RWPE2 (cell line): ENCODE measurements around the gene MRFAP1L1.

Experiments used
- ATAC-seq: fragments of 200-7000 bp; cut with Tn5 transposase; 3 replicates; pipeline ENCODE4 v1.9.1; 2021; ENCODE audit warnings: low read depth
- DNase-seq: peaks from one replicate; pipeline ENCODE4 v3.0.0-alpha.2; 2020; ENCODE audit warnings: low spot score
- H3K27ac ChIP-seq: fragments of 450-650 bp; 2 replicates; pipeline ENCODE4 v1.5.1; 2017; ENCODE audit warnings: mild to moderate bottlenecking; ENCODE audit not compliant: poor library complexity, severe bottlenecking
- H3K27me3 ChIP-seq: fragments of 250-450 bp; sonication (Bioruptor Pico); 2 replicates; pipeline ENCODE4 v1.5.1; 2021; ENCODE audit warnings: mild to moderate bottlenecking, moderate library complexity; ENCODE audit not compliant: insufficient read depth, poor library complexity, severe bottlenecking
- H3K36me3 ChIP-seq: fragments of 250-450 bp; sonication (Bioruptor Pico); 2 replicates; pipeline ENCODE4 v1.5.1; 2020; ENCODE audit warnings: low read depth, mild to moderate bottlenecking, moderate library complexity
- H3K4me1 ChIP-seq: fragments of 250-450 bp; sonication (Bioruptor Pico); 2 replicates; pipeline ENCODE4 v1.5.1; 2021; ENCODE audit warnings: mild to moderate bottlenecking, moderate library complexity; ENCODE audit not compliant: insufficient read depth, poor library complexity, severe bottlenecking
- H3K4me3 ChIP-seq: fragments of 250-450 bp; sonication (Bioruptor Pico); 2 replicates; pipeline ENCODE4 v1.5.1; 2021; ENCODE audit warnings: mild to moderate bottlenecking, moderate library complexity; ENCODE audit not compliant: severe bottlenecking
- H3K9me3 ChIP-seq: fragments of 250-450 bp; sonication (Bioruptor Pico); 2 replicates; pipeline ENCODE4 v1.5.1; 2021; ENCODE audit warnings: mild to moderate bottlenecking, moderate library complexity; ENCODE audit not compliant: severe bottlenecking
- TF ChIP-seq, protein P1 (sequence below): fragments of 450-650 bp; IDR thresholded peaks from one replicate; pipeline ENCODE4 v1.5.1; 2017; ENCODE audit warnings: mild to moderate bottlenecking, moderate library complexity; ENCODE audit not compliant: poor library complexity, severe bottlenecking

Gene MRFAP1L1

DNA sequence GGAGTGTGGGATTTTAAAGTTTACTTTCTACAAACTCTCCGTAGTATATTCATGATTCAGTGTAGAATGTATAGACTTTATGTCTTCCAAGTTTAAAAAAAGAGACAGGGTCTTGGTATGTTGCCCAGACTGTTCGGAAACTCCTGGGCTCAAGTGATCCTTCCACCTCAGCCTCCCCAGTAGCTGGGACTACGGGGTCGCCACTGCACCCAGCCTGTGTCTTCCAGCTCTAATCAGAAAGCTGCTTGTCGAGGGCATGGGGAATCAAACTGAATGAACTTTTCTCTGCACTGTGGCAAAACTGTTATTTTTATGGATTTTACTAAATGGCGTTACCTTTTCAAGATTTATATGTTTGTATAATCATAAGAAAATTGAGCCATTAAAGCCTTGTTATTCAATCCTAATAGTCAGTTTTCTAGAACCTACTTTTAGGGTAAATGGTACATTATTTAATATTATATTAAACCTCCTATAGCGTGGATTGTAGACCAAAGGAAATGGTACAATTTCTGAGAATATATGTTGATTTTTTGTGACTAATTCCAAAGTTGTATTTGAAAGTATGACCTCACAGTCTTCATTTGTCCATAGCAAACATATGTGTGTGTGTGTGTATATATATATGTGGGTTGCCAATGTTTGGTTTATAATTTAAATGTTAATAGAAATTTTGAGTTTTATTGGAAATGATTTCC lies 7.4 kb upstream of the MRFAP1L1 start:
- Histone ChIP-seq H3K27me3 (no peaks in the 10 kb centered on the region), H3K4me1 (peaks cover 3% of the 10 kb centered on the region), H3K9me3 (no peaks in the 10 kb centered on the region), H3K27ac (peak overlapping the region; percentile 54), H3K36me3 (peaks cover 5% of the 10 kb centered on the region), H3K4me3 (peak overlapping the region; percentile 92)
- DNase-seq (no peak), ATAC-seq (0 out of 3 replicates have a peak, but pooled peaks have one; percentile 14)
- TF ChIP-seq, protein P1, sequence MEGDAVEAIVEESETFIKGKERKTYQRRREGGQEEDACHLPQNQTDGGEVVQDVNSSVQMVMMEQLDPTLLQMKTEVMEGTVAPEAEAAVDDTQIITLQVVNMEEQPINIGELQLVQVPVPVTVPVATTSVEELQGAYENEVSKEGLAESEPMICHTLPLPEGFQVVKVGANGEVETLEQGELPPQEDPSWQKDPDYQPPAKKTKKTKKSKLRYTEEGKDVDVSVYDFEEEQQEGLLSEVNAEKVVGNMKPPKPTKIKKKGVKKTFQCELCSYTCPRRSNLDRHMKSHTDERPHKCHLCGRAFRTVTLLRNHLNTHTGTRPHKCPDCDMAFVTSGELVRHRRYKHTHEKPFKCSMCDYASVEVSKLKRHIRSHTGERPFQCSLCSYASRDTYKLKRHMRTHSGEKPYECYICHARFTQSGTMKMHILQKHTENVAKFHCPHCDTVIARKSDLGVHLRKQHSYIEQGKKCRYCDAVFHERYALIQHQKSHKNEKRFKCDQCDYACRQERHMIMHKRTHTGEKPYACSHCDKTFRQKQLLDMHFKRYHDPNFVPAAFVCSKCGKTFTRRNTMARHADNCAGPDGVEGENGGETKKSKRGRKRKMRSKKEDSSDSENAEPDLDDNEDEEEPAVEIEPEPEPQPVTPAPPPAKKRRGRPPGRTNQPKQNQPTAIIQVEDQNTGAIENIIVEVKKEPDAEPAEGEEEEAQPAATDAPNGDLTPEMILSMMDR: no peak

DNA sequence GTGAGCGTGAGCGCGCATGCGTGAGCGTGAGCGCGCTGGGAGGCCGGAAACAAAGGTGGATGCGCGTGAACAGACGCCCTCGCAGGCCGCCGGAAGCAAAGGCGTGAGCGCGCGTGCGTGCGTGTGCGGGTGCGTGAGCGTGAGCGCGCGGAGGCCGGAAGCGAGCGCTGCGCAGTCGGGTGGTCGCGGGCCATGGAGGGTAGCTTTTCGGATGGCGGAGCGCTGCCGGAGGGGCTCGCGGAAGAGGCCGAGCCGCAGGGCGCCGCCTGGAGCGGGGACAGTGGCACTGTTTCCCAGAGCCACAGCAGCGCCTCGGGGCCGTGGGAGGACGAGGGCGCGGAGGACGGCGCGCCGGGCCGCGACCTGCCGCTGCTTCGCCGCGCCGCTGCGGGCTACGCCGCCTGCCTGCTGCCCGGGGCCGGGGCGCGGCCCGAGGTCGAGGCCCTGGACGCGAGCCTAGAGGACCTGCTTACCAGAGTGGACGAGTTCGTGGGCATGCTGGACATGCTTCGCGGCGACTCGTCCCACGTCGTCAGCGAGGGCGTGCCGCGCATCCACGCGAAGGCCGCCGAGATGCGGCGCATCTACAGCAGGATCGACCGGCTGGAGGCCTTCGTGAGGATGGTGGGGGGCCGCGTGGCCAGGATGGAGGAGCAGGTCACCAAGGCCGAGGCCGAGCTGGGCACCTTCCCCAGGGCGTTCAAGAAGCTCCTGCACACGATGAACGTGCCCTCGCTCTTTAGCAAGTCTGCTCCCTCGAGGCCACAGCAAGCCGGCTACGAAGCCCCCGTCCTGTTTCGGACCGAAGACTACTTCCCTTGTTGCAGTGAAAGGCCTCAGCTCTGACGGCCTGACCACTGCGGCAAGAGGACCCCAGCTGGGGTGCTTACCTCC lies 6.6 kb upstream of the MRFAP1L1 start, which contains the start of gene BLOC1S4:
BLOC1S4 (plus strand) TSS at position 157 of the 894 bp plus-strand sequence; CDS start at position 193, 36 bp downstream.
- ATAC-seq (peak; percentile 66), DNase-seq (no peak)
- Histone ChIP-seq H3K27ac (peak within 1 kb of the TSS; percentile 54), H3K4me1 (peaks cover 3% of the 10 kb centered on the region), H3K27me3 (no peaks in the 10 kb centered on the region), H3K9me3 (no peaks in the 10 kb centered on the region), H3K36me3 (peaks cover 5% of the 10 kb centered on the region), H3K4me3 (peak within 1 kb of the TSS; percentile 92)
- TF ChIP-seq, protein P1: no peak

DNA sequence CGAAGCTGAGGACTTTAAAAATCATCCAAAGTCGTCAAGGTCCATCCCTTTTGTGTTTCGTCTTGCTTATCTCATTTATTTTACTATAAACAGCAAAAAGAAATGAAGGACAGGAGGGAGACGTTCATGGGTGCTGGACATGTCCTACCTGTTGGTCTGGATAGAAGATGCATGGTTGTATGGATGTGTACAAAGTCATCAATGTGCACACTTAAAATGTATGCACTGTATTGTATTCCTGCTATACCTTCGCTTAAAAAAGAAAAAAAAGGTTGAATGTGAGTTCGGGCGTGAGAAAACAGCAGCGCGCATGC lies 6.0 kb upstream of the MRFAP1L1 start:
- Histone ChIP-seq H3K27ac (peak overlapping the region; percentile 54), H3K27me3 (no peaks in the 10 kb centered on the region), H3K4me1 (peaks cover 3% of the 10 kb centered on the region), H3K9me3 (no peaks in the 10 kb centered on the region), H3K4me3 (peak overlapping the region; percentile 92), H3K36me3 (peaks cover 5% of the 10 kb centered on the region)
- ATAC-seq (no peak), DNase-seq (no peak)
- TF ChIP-seq, protein P1: no peak

DNA sequence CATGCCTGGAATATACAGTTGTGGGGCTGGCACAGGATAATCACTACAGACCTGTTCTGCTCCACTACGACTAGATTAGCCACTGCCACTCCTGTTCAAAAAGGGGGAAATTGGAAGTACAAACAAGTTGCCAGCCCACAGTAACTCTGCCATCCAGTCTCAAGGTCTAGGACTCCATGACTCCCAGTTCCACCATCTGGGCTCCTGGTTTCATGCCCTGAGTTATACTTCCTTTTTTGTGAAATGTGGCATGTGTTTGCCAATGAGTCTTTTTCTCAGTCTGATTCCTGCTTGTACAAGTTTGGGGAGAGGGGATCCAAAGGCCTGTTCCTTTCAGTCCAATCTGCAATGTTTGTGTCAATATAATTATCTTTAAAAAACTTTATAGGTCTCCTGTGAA lies 5.3 kb upstream of the MRFAP1L1 start:
- TF ChIP-seq, protein P1: no peak

More for the DNA sequence above, 5.3 kb upstream of the MRFAP1L1 start:
- Histone ChIP-seq H3K4me3 (no peak overlapping the region), H3K4me1 (peaks cover 3% of the 10 kb centered on the region), H3K27me3 (no peaks in the 10 kb centered on the region), H3K36me3 (peaks cover 5% of the 10 kb centered on the region), H3K27ac (no peak overlapping the region), H3K9me3 (no peaks in the 10 kb centered on the region)
- DNase-seq (no peak), ATAC-seq (no peak)
